ENCODE measurements around the gene SMAP1. TPM values are rescaled to one million over a fixed set of nuclear protein-coding genes. Genes with fewer than 3 reads are reported as not detected.

SMAP1 gene
- total and polyA plus RNA-seq, 9 of the 15 experiments (the other 6 are each of a cell fraction or from before 2014, with no cell fraction given): 11.4 to 26.4 (median 15.5) TPM

- TF ChIP-seq TBP (optimal IDR thresholded peaks at IDR 0.05; ENCODE audit: low read depth, low read length) (no peak), ZZZ3 (IDR thresholded peaks at IDR 0.05) (no peak), E2F3 (CRISPR knock-in tag; IDR thresholded peaks at IDR 0.05) (no peak), MBD1 (CRISPR knock-in tag; IDR thresholded peaks at IDR 0.05) (0 out of 2 replicates have a peak, but pooled peaks have one; percentile 49), ZNF592 (IDR thresholded peaks at IDR 0.05) (peak; percentile 51; the same call in 1 of the 2 replicates), ARNT (IDR thresholded peaks at IDR 0.05) (peak in 1 of 2 experiments; percentile 42; a peak in 1 of 4 replicates), BRD9 (IDR thresholded peaks at IDR 0.05; ENCODE audit: low read depth, partially characterized antibody) (peak; percentile 33), DEAF1 (CRISPR knock-in tag; IDR thresholded peaks at IDR 0.05) (0 out of 2 replicates have a peak, but pooled peaks have one; percentile 4), NBN (IDR thresholded peaks at IDR 0.05; ENCODE audit: low read depth) (0 out of 2 replicates have a peak, but pooled peaks have one; percentile 18), ZFX (CRISPR knock-in tag; IDR thresholded peaks at IDR 0.05) (no peak), EP400 (IDR thresholded peaks at IDR 0.05) (0 out of 2 replicates have a peak, but pooled peaks have one; percentile 42), MYC (IDR thresholded peaks at IDR 0.05; ENCODE audit: low read depth, low read length) (no peak), MYC (CRISPR knock-in tag; IDR thresholded peaks at IDR 0.05; ENCODE audit: borderline replicate concordance, low read depth) (no peak), ZNF449 (CRISPR knock-in tag; IDR thresholded peaks at IDR 0.05) (0 out of 2 replicates have a peak, but pooled peaks have one; percentile 35), MAFF (IDR thresholded peaks at IDR 0.05; ENCODE audit: low read length) (peak; percentile 2; the same call in 1 of the 2 replicates)
Observed at GRCh38 chr6:70667256-70667710, 400 bp upstream of the SMAP1 start (continued).

All from K562 (cell line).